IPS DF 6.9 (cell line): Measurements from ENCODE around the gene DIS3L2.

ENCODE experiments used
- DNase-seq: peaks from one replicate; pipeline ENCODE4 v3.0.0-alpha.2; 2013; ENCODE audit warnings: low read depth, low spot score
- H3K27ac ChIP-seq: one replicate; pipeline ENCODE4 v1.5.1; 2013; ENCODE audit warnings: low read length, control low read depth
- H3K27me3 ChIP-seq: 2 replicates; pipeline ENCODE4 v1.6.1; 2013; ENCODE audit warnings: mild to moderate bottlenecking, low read length; ENCODE audit not compliant: control insufficient read depth, insufficient read depth
- H3K36me3 ChIP-seq: 2 replicates; pipeline ENCODE4 v1.6.1; 2013; ENCODE audit warnings: low read length; ENCODE audit not compliant: control insufficient read depth, insufficient read depth
- H3K4me1 ChIP-seq: 2 replicates; pipeline ENCODE4 v1.6.1; 2013; ENCODE audit warnings: low read length; ENCODE audit not compliant: control insufficient read depth, insufficient read depth
- H3K4me3 ChIP-seq: 2 replicates; pipeline ENCODE4 v1.5.1; 2013; ENCODE audit warnings: mild to moderate bottlenecking, low read length
- H3K9me3 ChIP-seq: 2 replicates; pipeline ENCODE4 v1.6.1; 2013; ENCODE audit warnings: low read length, inconsistent platforms; ENCODE audit not compliant: control insufficient read depth, insufficient read depth
- WGBS: extraction: QIAGEN DNeasy Blood & Tissue Kit; methylation state at CpG from one replicate; pipeline ENCODE4 v1.1.7; 2013; ENCODE audit warnings: mixed read lengths, missing lambda C conversion rate; ENCODE audit not compliant: insufficient read length, insufficient coverage; 5-methylcytosine and 5-hydroxymethylcytosine counted together

Gene DIS3L2

GRCh38 chr2:232225895-232226294, 264.4 kb downstream of the DIS3L2 start:
- Histone ChIP-seq H3K36me3 (no peaks in the 10 kb centered on the region), H3K4me3 (no peak overlapping the region), H3K27me3 (no peaks in the 10 kb centered on the region), H3K4me1 (no peaks in the 10 kb centered on the region; the same call in 1 of the 2 replicates), H3K9me3 (no peaks in the 10 kb centered on the region), H3K27ac (no peak overlapping the region)
- DNase-seq = no peak
- WGBS = no CpG with 5 or more reads among the region's 1 CpG

GRCh38 chr2:232228332-232228731, 266.8 kb downstream of the DIS3L2 start:
- no peaks in the 10 kb centered on the region; the same call in 1 of the 2 replicates for H3K4me1 ChIP-seq
- no peaks in the 10 kb centered on the region for H3K27me3 ChIP-seq
- no peak overlapping the region for H3K27ac ChIP-seq
- H3K9me3 ChIP-seq = no peaks in the 10 kb centered on the region
- DNase-seq = no peak
- no CpG with 5 or more reads among the region's 4 CpGs for WGBS
- no peak overlapping the region for H3K4me3 ChIP-seq
- no peaks in the 10 kb centered on the region for H3K36me3 ChIP-seq

- Histone ChIP-seq H3K9me3 (no peaks in the 10 kb centered on the region), H3K27ac (no peak overlapping the region), H3K27me3 (no peaks in the 10 kb centered on the region), H3K4me1 (no peaks in the 10 kb centered on the region; the same call in 1 of the 2 replicates), H3K36me3 (no peaks in the 10 kb centered on the region), H3K4me3 (no peak overlapping the region)
- no CpG with 5 or more reads among the region's 7 CpGs for WGBS
- no peak for DNase-seq
Measured at GRCh38 chr2:232228971-232229894, 267.7 kb downstream of the DIS3L2 start.

GRCh38 chr2:232229911-232230310, 268.4 kb downstream of the DIS3L2 start:
- DNase-seq = no peak
- H3K9me3 ChIP-seq = no peaks in the 10 kb centered on the region
- no peaks in the 10 kb centered on the region for H3K36me3 ChIP-seq
- H3K27ac ChIP-seq = no peak overlapping the region
- no peaks in the 10 kb centered on the region; the same call in 1 of the 2 replicates for H3K4me1 ChIP-seq
- no CpG with 5 or more reads among the region's 3 CpGs for WGBS
- no peak overlapping the region for H3K4me3 ChIP-seq
- no peaks in the 10 kb centered on the region for H3K27me3 ChIP-seq

GRCh38 chr2:232230560-232230959, 269.0 kb downstream of the DIS3L2 start:
- peak; percentile 43 for DNase-seq
- Histone ChIP-seq H3K36me3 (no peaks in the 10 kb centered on the region), H3K4me3 (no peak overlapping the region), H3K9me3 (no peaks in the 10 kb centered on the region), H3K27me3 (no peaks in the 10 kb centered on the region), H3K27ac (no peak overlapping the region), H3K4me1 (no peaks in the 10 kb centered on the region; the same call in 1 of the 2 replicates)
- WGBS = no CpG with 5 or more reads among the region's 3 CpGs

- Histone ChIP-seq H3K4me1 (no peaks in the 10 kb centered on the region; the same call in 1 of the 2 replicates), H3K27me3 (no peaks in the 10 kb centered on the region), H3K9me3 (no peaks in the 10 kb centered on the region), H3K4me3 (no peak overlapping the region), H3K36me3 (no peaks in the 10 kb centered on the region), H3K27ac (no peak overlapping the region)
- no peak for DNase-seq
- no CpG with 5 or more reads among the region's 4 CpGs for WGBS
Measured at GRCh38 chr2:232231554-232231953, 270.0 kb downstream of the DIS3L2 start.

- Histone ChIP-seq H3K4me3 (no peak overlapping the region), H3K27me3 (no peaks in the 10 kb centered on the region), H3K36me3 (no peaks in the 10 kb centered on the region), H3K9me3 (no peaks in the 10 kb centered on the region), H3K27ac (no peak overlapping the region), H3K4me1 (no peaks in the 10 kb centered on the region; the same call in 1 of the 2 replicates)
- no peak for DNase-seq
- WGBS = no CpG with 5 or more reads among the region's 2 CpGs
Measured at GRCh38 chr2:232232915-232233314, 271.4 kb downstream of the DIS3L2 start.

GRCh38 chr2:232234922-232235615, 273.6 kb downstream of the DIS3L2 start:
- H3K27me3 ChIP-seq = no peaks in the 10 kb centered on the region
- H3K9me3 ChIP-seq = no peaks in the 10 kb centered on the region
- no peak overlapping the region for H3K27ac ChIP-seq
- no peaks in the 10 kb centered on the region for H3K36me3 ChIP-seq
- WGBS = no CpG with 5 or more reads among the region's 4 CpGs
- no peak for DNase-seq
- H3K4me3 ChIP-seq = no peak overlapping the region
- H3K4me1 ChIP-seq = no peaks in the 10 kb centered on the region; the same call in 1 of the 2 replicates

GRCh38 chr2:232235716-232236115, 274.2 kb downstream of the DIS3L2 start:
- Histone ChIP-seq H3K9me3 (no peaks in the 10 kb centered on the region), H3K4me1 (no peaks in the 10 kb centered on the region; the same call in 1 of the 2 replicates), H3K4me3 (no peak overlapping the region), H3K36me3 (no peaks in the 10 kb centered on the region), H3K27me3 (no peaks in the 10 kb centered on the region), H3K27ac (no peak overlapping the region)
- WGBS = no CpG with 5 or more reads among the region's 5 CpGs
- DNase-seq = no peak

GRCh38 chr2:232236200-232236599, 274.7 kb downstream of the DIS3L2 start:
- no peak overlapping the region for H3K27ac ChIP-seq
- H3K36me3 ChIP-seq = no peaks in the 10 kb centered on the region
- no peak overlapping the region for H3K4me3 ChIP-seq
- H3K4me1 ChIP-seq = no peaks in the 10 kb centered on the region
- DNase-seq = no peak
- H3K27me3 ChIP-seq = no peaks in the 10 kb centered on the region
- H3K9me3 ChIP-seq = no peaks in the 10 kb centered on the region
